ENCODE results near the gene ATP1A2.
A peak's percentile ranks its signal among the peaks of the same experiment; 100 is the strongest.

The ATP1A2 gene

GRCh38 chr1:160115545-160116282, at the start of gene ATP1A2:
ATP1A2 (plus strand) TSS chr1:160115759; CDS start chr1:160115862, 103 bp downstream.
- DNase-seq = peak in 35 of 58 donors; percentile 15 to 81 (median 45)

- DNase-seq = peak in 5 of 58 donors; percentile 23 to 56 (median 37)
These were observed 48.5 kb upstream of the ATP1A2 start for GRCh38 chr1:160066829-160067745.

- DNase-seq = peak in 55 of 58 donors; percentile 37 to 95 (median 85)
These were observed 47.3 kb upstream of the ATP1A2 start for GRCh38 chr1:160068225-160068624.

GRCh38 chr1:160069460-160070231, 45.9 kb upstream of the ATP1A2 start, which contains the start of gene KCNJ10:
KCNJ10 (minus strand) TSS chr1:160070160; CDS start chr1:160042532, 27,628 bp downstream.
- peak in 9 of 58 donors; percentile 37 to 67 (median 49) for DNase-seq

- peak; percentile 23 to 97 (median 89) for DNase-seq
These were observed 45.1 kb upstream of the ATP1A2 start for GRCh38 chr1:160070243-160071163.

GRCh38 chr1:160071289-160071688, 44.3 kb upstream of the ATP1A2 start:
- no peak for DNase-seq

GRCh38 chr1:160074865-160075264, 40.7 kb upstream of the ATP1A2 start:
- no peak for DNase-seq

GRCh38 chr1:160075836-160076235, 39.7 kb upstream of the ATP1A2 start:
- DNase-seq = no peak

GRCh38 chr1:160076295-160076694, 39.3 kb upstream of the ATP1A2 start:
- no peak for DNase-seq

- no peak for DNase-seq
These were observed 38.1 kb upstream of the ATP1A2 start for GRCh38 chr1:160077486-160077885.

- peak in 48 of 58 donors; percentile 19 to 82 (median 64) for DNase-seq
These were observed 36.9 kb upstream of the ATP1A2 start for GRCh38 chr1:160078512-160079195.

GRCh38 chr1:160079448-160079847, 36.1 kb upstream of the ATP1A2 start:
- no peak for DNase-seq

- no peak for DNase-seq
These were observed 35.0 kb upstream of the ATP1A2 start for GRCh38 chr1:160080381-160081100.

- DNase-seq = peak in 57 of 58 donors; percentile 26 to 95 (median 83)
These were observed 34.2 kb upstream of the ATP1A2 start, which contains the start of gene KCNJ9 for GRCh38 chr1:160081261-160081936. KCNJ9 (plus strand) TSS chr1:160081538; CDS start chr1:160084031, 2,493 bp downstream.

- no peak for DNase-seq
These were observed 33.1 kb upstream of the ATP1A2 start for GRCh38 chr1:160082487-160082886.

GRCh38 chr1:160082926-160083325, 32.6 kb upstream of the ATP1A2 start:
- peak in 1 of 58 donors; percentile 23 for DNase-seq

- peak in 17 of 58 donors; percentile 21 to 61 (median 36) for DNase-seq
These were observed 31.4 kb upstream of the ATP1A2 start for GRCh38 chr1:160083968-160084770.
